ENCODE data around the gene HADHB.
"Not testable (repeated sequence)": the region's sequence is repeated elsewhere in the genome, so short reads cannot be mapped to it uniquely, and the experiment has no call there.

GRCh38 chr2:26258836-26259235 lies 14.1 kb downstream of the HADHB start:
- TF ChIP-seq CTCF (conservative IDR thresholded peaks at IDR 0.05); ZFX (IDR thresholded peaks at IDR 0.05): not testable (repeated sequence)
